GM12874 (cell line): ENCODE data around the gene KIF26B.

Experiments
- TF ChIP-seq, protein P1 (sequence below): IDR thresholded peaks from 2 replicates; pipeline ENCODE4 v1.5.1; 2011; ENCODE audit warnings: low read depth, mild to moderate bottlenecking, control low read depth, low read length, moderate library complexity; ENCODE audit not compliant: insufficient read depth

KIF26B gene

GRCh38 chr1:245177071-245177900, 22.5 kb downstream of the KIF26B start:
- TF ChIP-seq, protein P1, sequence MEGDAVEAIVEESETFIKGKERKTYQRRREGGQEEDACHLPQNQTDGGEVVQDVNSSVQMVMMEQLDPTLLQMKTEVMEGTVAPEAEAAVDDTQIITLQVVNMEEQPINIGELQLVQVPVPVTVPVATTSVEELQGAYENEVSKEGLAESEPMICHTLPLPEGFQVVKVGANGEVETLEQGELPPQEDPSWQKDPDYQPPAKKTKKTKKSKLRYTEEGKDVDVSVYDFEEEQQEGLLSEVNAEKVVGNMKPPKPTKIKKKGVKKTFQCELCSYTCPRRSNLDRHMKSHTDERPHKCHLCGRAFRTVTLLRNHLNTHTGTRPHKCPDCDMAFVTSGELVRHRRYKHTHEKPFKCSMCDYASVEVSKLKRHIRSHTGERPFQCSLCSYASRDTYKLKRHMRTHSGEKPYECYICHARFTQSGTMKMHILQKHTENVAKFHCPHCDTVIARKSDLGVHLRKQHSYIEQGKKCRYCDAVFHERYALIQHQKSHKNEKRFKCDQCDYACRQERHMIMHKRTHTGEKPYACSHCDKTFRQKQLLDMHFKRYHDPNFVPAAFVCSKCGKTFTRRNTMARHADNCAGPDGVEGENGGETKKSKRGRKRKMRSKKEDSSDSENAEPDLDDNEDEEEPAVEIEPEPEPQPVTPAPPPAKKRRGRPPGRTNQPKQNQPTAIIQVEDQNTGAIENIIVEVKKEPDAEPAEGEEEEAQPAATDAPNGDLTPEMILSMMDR = no peak

GRCh38 chr1:245179706-245180105, 24.9 kb downstream of the KIF26B start:
- TF ChIP-seq, protein P1 = no peak

DNA sequence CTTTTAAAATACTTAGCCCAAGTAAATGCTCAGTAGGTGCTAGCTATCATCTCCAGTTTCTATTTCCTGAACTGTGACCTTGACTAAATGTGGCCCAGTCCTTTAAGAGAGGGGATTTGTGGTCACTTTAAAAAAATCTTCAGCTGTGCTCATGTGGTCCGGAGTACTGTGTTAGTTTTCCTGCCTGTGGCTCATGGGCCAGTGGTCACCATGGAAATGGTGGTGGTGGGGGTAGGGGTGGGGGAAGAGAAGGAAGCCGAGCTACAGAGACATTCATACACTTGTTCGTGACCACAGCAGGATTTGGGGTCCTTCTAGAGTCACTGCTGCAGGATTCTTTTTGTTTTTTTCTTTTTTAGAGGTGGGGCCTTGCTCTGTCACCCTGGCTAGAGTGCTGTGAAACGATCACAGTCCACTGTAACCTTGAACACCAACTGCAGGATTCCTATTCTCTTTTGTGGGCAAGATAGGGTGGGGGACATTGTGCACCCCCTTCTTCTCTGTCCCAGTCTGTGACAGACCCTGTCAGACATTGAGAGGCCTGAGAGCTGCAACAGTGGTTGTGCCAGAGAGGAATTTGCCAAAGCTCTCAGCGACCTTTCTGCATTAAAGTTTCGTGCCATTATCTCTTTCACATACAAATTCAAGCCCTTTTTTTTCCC, 25.8 kb downstream of the KIF26B start:
- TF ChIP-seq, protein P1 = no peak

DNA sequence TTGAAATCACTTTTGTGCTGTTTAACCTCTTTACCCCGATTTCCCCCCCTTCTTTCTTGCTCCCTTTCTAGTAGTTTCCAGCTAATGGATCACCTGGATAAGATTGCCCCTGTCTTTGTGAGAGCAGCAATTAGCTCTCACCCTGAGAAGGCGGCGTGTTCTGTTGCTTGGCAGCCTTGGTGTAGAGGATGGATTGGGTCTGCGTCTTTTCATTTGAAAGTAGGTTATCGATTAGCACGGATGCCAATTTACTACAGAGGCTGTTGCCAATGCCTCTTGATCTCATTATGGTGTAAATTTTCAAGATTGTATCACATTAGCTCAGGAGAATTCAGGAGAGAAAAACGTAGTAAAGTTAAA, 26.4 kb downstream of the KIF26B start:
- TF ChIP-seq, protein P1 = no peak

DNA sequence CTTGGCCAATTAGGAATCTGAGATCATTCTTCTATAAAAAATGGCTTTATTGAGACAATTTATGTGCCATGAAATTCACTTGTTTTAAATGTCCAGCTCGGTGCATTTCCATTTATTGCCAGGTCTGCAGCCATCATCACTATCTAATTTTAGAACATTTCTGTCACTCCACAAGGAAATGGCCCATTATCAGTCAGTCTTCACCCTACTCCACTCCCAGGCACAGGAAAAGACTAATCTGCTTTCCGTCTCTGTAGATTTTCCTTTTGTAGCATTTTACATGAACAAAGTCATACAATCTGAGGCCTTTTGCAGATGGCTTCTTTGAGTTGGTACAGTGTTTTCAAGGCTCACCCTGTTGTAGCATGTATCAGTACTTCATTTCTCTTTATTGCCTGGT, 27.2 kb downstream of the KIF26B start:
- TF ChIP-seq, protein P1 = no peak

- TF ChIP-seq, protein P1 = no peak
These were observed 28.6 kb downstream of the KIF26B start for GRCh38 chr1:245183429-245183828.

GRCh38 chr1:245184779-245185178, 30.0 kb downstream of the KIF26B start:
- TF ChIP-seq, protein P1 = no peak
